Left ventricle myocardium superior (tissue), 1 donor: ENCODE data around the gene COL27A1. TPM values are rescaled to one million over a fixed set of nuclear protein-coding genes. Genes with fewer than 3 reads are reported as not detected.

ENCODE experiments used
- ATAC-seq: fragments of 200-7000 bp; cut with Tn5 transposase; one replicate; pipeline ENCODE4 v1.9.1; 2020; ENCODE audit warnings: mild to moderate bottlenecking, moderate library complexity
- DNase-seq: peaks from one replicate; pipeline ENCODE4 v3.0.0-alpha.2; 2020
- intact Hi-C: fragments of 100-400 bp; cut with micrococcal nuclease; formaldehyde crosslinking; loops from one replicate; pipeline ENCODE4 v1.11.0; 2022
- long read RNA-seq: library from polyadenylated mRNA; unstranded; transcript quantifications from one replicate; pipeline ENCODE4 v2.0.0, GENCODE V29; 2021
- total RNA-seq: library from RNA; stranded (reverse); fragmentation: NEBNext Ultra II Directional; extraction: Animal tissue kit (Norgen Biotek cat#: 25700); gene quantifications from one replicate; pipeline ENCODE4 v1.2.1, GENCODE V29; 2021
- donor health status: DM: no; HTN: yes; CAD: no; lungs with severe emphysema.

COL27A1 gene
- 11.0 TPM for total RNA-seq
- long read RNA-seq, partial matches to known transcripts: 4 of 6 reads
- long read RNA-seq, other reads (novel, unspliced or antisense): 2 of 6 reads

GRCh38 chr9:114155263-114155994 lies at the start of gene COL27A1:
TSS of gene COL27A1 (plus strand) at chr9:114155537. CDS start at chr9:114155951, 414 bp downstream.
- DNase-seq (peak; percentile 93), ATAC-seq (peak; percentile 89)
- intact Hi-C loops: loop anchor here (10.0 kb wide), 1 partner anchor 119 kb away; no protein-coding TSS in a partner anchor

GRCh38 chr9:114107286-114108001 lies 47.9 kb upstream of the COL27A1 start:
- intact Hi-C loops: loop anchor here (10.0 kb wide), 1 partner anchor 187 kb away; no protein-coding TSS in a partner anchor
- no peak for DNase-seq
- no peak for ATAC-seq

- ATAC-seq (peak; percentile 94), DNase-seq (peak; percentile 90)
- intact Hi-C loops: loop anchor here (10.0 kb wide), 1 partner anchor 187 kb away; no protein-coding TSS in a partner anchor
These were observed 47.1 kb upstream of the COL27A1 start for GRCh38 chr9:114108016-114108833.

GRCh38 chr9:114109124-114109523 lies 46.2 kb upstream of the COL27A1 start:
- DNase-seq: no peak

GRCh38 chr9:114110180-114110579 lies 45.2 kb upstream of the COL27A1 start:
- DNase-seq (no peak), ATAC-seq (no peak)
- intact Hi-C loops: no loop called here

More at GRCh38 chr9:114109124-114109523, 46.2 kb upstream of the COL27A1 start:
- no peak for ATAC-seq
- intact Hi-C loops: loop anchor here (10.0 kb wide), 1 partner anchor 186 kb away; no protein-coding TSS in a partner anchor

GRCh38 chr9:114112325-114112724 lies 43.0 kb upstream of the COL27A1 start:
- ATAC-seq (peak; percentile 53), DNase-seq (no peak)
- intact Hi-C loops: no loop called here

GRCh38 chr9:114112778-114113584 lies 42.4 kb upstream of the COL27A1 start:
- intact Hi-C loops: no loop called here
- ATAC-seq (peak; percentile 86), DNase-seq (peak; percentile 93)

- intact Hi-C loops: no loop called here
- no peak for DNase-seq
- ATAC-seq: no peak
These were observed 41.0 kb upstream of the COL27A1 start for GRCh38 chr9:114114364-114114763.

- intact Hi-C loops: no loop called here
- peak; percentile 18 for ATAC-seq
- DNase-seq: no peak
These were observed 39.6 kb upstream of the COL27A1 start for GRCh38 chr9:114115654-114116125.

GRCh38 chr9:114116126-114116747 lies 39.1 kb upstream of the COL27A1 start:
- peak; percentile 49 for DNase-seq
- peak; percentile 28 for ATAC-seq
- intact Hi-C loops: no loop called here

- ATAC-seq (no peak), DNase-seq (no peak)
- intact Hi-C loops: no loop called here
These were observed 37.7 kb upstream of the COL27A1 start for GRCh38 chr9:114117614-114117995.

- DNase-seq (no peak), ATAC-seq (no peak)
- intact Hi-C loops: no loop called here
These were observed 37.1 kb upstream of the COL27A1 start for GRCh38 chr9:114117996-114118830.

- intact Hi-C loops: no loop called here
- DNase-seq (no peak), ATAC-seq (no peak)
These were observed 35.8 kb upstream of the COL27A1 start for GRCh38 chr9:114119242-114120191.

GRCh38 chr9:114120192-114121014 lies 34.9 kb upstream of the COL27A1 start:
- ATAC-seq: no peak
- no peak for DNase-seq
- intact Hi-C loops: no loop called here
